Keratinocyte (primary cell): ENCODE measurements around the gene NGEF. TPM values are rescaled to one million over a fixed set of nuclear protein-coding genes. Genes with fewer than 3 reads are reported as not detected.

Experiments
- DNase-seq: peaks from one replicate; pipeline ENCODE4 v3.0.0-alpha.2; 2011; ENCODE audit warnings: low read depth, missing footprints, low spot score
- FAIRE-seq: peaks from 2 replicates; lab custom pipeline; 2011; peaks lifted over from hg19 to GRCh38; lab: Jason Lieb, UNC
- H2AFZ ChIP-seq: 2 replicates; pipeline ENCODE4 v1.6.0; 2012; ENCODE audit warnings: low read length, control low read depth, inconsistent platforms; ENCODE audit not compliant: control insufficient read depth
- H3K27ac ChIP-seq: 2 replicates; pipeline ENCODE4 v1.5.1; 2011; ENCODE audit warnings: low read length; ENCODE audit not compliant: control insufficient read depth, insufficient read depth
- H3K27me3 ChIP-seq: 3 replicates; pipeline ENCODE4 v1.6.0; 2011; ENCODE audit warnings: low read length; ENCODE audit not compliant: control insufficient read depth, insufficient read depth; ENCODE audit errors: extremely low read depth
- H3K36me3 ChIP-seq, 2 experiments: 2 replicates in 1 of 2; 3 replicates in 1 of 2; pipeline ENCODE4 v1.5.1; 2011; ENCODE audit warnings: low read length in 2 of 2, mild to moderate bottlenecking in 1 of 2; ENCODE audit not compliant: control insufficient read depth in 2 of 2, insufficient read depth in 2 of 2; ENCODE audit errors: extremely low read depth in 1 of 2
- H3K4me1 ChIP-seq: 3 replicates; pipeline ENCODE4 v1.5.1; 2011; ENCODE audit warnings: low read length; ENCODE audit not compliant: control insufficient read depth, insufficient read depth; ENCODE audit errors: extremely low read depth
- H3K4me2 ChIP-seq: 3 replicates; pipeline ENCODE4 v1.6.0; 2011; ENCODE audit warnings: low read depth, low read length; ENCODE audit not compliant: control insufficient read depth, insufficient read depth; ENCODE audit errors: extremely low read depth
- H3K4me3 ChIP-seq, 3 experiments: fragments of 200-600 bp in 1 of 3; sonication (generic) in 1 of 3; 2 replicates in 2 of 3; 3 replicates in 1 of 3; pipeline ENCODE4 v1.5.1; 2011 to 2016; ENCODE audit warnings: low read length in 3 of 3, mild to moderate bottlenecking in 3 of 3, control low read depth in 2 of 3, inconsistent platforms in 1 of 3, low read depth in 1 of 3, mixed read lengths in 1 of 3, mixed run types in 1 of 3, moderate library complexity in 1 of 3; ENCODE audit not compliant: control insufficient read depth in 2 of 3, insufficient read depth in 2 of 3; ENCODE audit errors: extremely low read depth in 1 of 3
- H3K79me2 ChIP-seq: 2 replicates; pipeline ENCODE4 v1.6.0; 2012; ENCODE audit warnings: low read length; ENCODE audit not compliant: control insufficient read depth, insufficient read depth
- H3K9ac ChIP-seq: 3 replicates; pipeline ENCODE4 v1.6.0; 2011; ENCODE audit warnings: low read length; ENCODE audit not compliant: control insufficient read depth, insufficient read depth; ENCODE audit errors: extremely low read depth
- H3K9me1 ChIP-seq: 3 replicates; pipeline ENCODE4 v1.6.0; 2011; ENCODE audit warnings: low read length; ENCODE audit not compliant: control insufficient read depth, insufficient read depth; ENCODE audit errors: extremely low read depth
- H3K9me3 ChIP-seq: 2 replicates; pipeline ENCODE4 v1.5.1; 2012; ENCODE audit warnings: low read depth, low read length; ENCODE audit not compliant: control insufficient read depth
- H4K20me1 ChIP-seq: 3 replicates; pipeline ENCODE4 v1.6.0; 2011; ENCODE audit warnings: low read length; ENCODE audit not compliant: control insufficient read depth, insufficient read depth; ENCODE audit errors: extremely low read depth
- EZH2 ChIP-seq: IDR thresholded peaks from one replicate; pipeline ENCODE4 v1.6.1; 2012; ENCODE audit warnings: inconsistent platforms, mild to moderate bottlenecking, low read length, moderate library complexity
- dilution Hi-C: fragments of 300-500 bp; cut with MboI; formaldehyde crosslinking; loops from one replicate; pipeline ENCODE4 v1.7.0; 2020; ENCODE audit warnings: low sequenced_read_pairs; ENCODE audit not compliant: extremely low pct_ligation_motif_present
- polyA plus RNA-seq, 5 experiments: library from polyadenylated mRNA; depleted of rRNA in 3 of 5; stranded (reverse) in 3 of 5; stranded (forward) in 1 of 5; unstranded in 1 of 5; fragments of >200 nt; gene quantifications; 1 replicate in 1 of 5; 2 replicates in 3 of 5; 3 replicates in 1 of 5; pipeline versions ENCODE4 v1.2.1 to v1.2.3, GENCODE V29; 2011 to 2012; ENCODE audit warnings: missing spikeins in 2 of 5, low read depth in 1 of 5, low replicate concordance in 1 of 5
- TF ChIP-seq, protein P1 (sequence below), 3 experiments: IDR thresholded peaks in 1 of 3; conservative IDR thresholded peaks in 1 of 3; optimal IDR thresholded peaks in 1 of 3; 2 replicates in 2 of 3; 3 replicates in 1 of 3; pipeline versions ENCODE3 to v1.5.1; 2011; ENCODE audit warnings: low read length in 3 of 3, mild to moderate bottlenecking in 3 of 3, moderate library complexity in 2 of 3, control low read depth in 1 of 3, inconsistent platforms in 1 of 3; ENCODE audit not compliant: insufficient read depth in 2 of 3; ENCODE audit errors: extremely low read depth in 1 of 3

NGEF gene
- polyA plus RNA-seq, 1 donor (not counting 4 experiments of a cell fraction or from before 2014, with no cell fraction given) = 0.17 TPM

DNA sequence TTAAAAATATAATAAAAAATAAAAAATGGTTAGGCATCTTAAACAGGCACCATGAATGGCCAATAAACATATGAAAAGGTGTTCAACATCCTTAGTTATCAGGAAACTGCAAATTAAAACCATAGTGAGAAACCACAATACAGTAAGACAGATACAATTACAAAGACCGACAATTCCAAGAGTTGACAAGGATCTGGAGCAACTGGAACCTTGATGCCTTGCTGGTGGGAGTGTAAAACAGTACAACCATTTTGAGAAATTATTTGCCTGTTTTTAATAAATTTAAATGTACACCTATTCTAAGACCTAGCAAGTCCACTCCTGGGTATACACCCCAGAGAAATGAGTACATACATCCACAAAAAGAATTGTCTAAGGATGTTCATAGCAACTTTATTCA lies 49.1 kb downstream of the NGEF start:
- Histone ChIP-seq H3K4me3 (no peak overlapping the region), H4K20me1 (no peaks in the 10 kb centered on the region), H3K9me3 (no peaks in the 10 kb centered on the region), H3K9me1 (no peaks in the 10 kb centered on the region), H3K9ac (no peak overlapping the region), H3K36me3 (no peaks in the 10 kb centered on the region), H3K27me3 (peaks cover 6% of the 10 kb centered on the region), H3K4me1 (no peaks in the 10 kb centered on the region), H3K27ac (no peak overlapping the region), H3K79me2 (no peaks in the 10 kb centered on the region), H2AFZ (no peak overlapping the region), H3K4me2 (no peak overlapping the region)
- TF ChIP-seq, protein P1, sequence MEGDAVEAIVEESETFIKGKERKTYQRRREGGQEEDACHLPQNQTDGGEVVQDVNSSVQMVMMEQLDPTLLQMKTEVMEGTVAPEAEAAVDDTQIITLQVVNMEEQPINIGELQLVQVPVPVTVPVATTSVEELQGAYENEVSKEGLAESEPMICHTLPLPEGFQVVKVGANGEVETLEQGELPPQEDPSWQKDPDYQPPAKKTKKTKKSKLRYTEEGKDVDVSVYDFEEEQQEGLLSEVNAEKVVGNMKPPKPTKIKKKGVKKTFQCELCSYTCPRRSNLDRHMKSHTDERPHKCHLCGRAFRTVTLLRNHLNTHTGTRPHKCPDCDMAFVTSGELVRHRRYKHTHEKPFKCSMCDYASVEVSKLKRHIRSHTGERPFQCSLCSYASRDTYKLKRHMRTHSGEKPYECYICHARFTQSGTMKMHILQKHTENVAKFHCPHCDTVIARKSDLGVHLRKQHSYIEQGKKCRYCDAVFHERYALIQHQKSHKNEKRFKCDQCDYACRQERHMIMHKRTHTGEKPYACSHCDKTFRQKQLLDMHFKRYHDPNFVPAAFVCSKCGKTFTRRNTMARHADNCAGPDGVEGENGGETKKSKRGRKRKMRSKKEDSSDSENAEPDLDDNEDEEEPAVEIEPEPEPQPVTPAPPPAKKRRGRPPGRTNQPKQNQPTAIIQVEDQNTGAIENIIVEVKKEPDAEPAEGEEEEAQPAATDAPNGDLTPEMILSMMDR (optimal IDR thresholded peaks at IDR 0.05 in 1 of 3, IDR thresholded peaks at IDR 0.05 in 1 of 3, conservative IDR thresholded peaks at IDR 0.05 in 1 of 3; ENCODE audit: extremely low read depth in 1 of 3, insufficient read depth in 2 of 3, low read length in 3 of 3) = no peak
- no peak for TF ChIP-seq EZH2
- dilution Hi-C loops = no loop called here
- DNase-seq (no peak), FAIRE-seq (no peak)

DNA sequence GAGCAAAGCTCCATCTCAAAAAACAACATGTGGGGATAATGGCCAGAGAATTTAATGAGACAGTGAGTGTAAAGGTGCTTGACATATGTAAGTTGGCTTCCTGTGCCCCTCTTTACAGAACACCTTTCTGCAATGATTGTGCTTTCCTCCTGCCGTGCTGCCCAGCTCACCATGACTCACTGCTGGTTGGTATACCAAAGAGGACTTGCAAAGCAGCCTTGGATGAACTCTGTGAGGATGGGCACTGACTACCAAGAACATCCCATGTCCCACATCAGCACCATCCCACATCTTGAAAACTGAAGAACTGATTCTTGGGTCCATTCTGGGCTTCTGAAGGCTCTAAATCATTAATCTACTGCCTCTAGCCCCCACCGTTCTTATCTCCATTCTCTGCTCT lies 52.2 kb downstream of the NGEF start:
- Histone ChIP-seq H3K27me3 (peaks cover 6% of the 10 kb centered on the region), H3K36me3 (no peaks in the 10 kb centered on the region), H4K20me1 (no peaks in the 10 kb centered on the region), H3K4me2 (no peak overlapping the region), H2AFZ (no peak overlapping the region), H3K9me3 (no peaks in the 10 kb centered on the region), H3K4me1 (no peaks in the 10 kb centered on the region), H3K79me2 (no peaks in the 10 kb centered on the region), H3K9me1 (no peaks in the 10 kb centered on the region), H3K9ac (no peak overlapping the region), H3K4me3 (no peak overlapping the region), H3K27ac (no peak overlapping the region)
- FAIRE-seq (peak; percentile 71), DNase-seq (no peak)
- TF ChIP-seq EZH2 = no peak
- TF ChIP-seq, protein P1 (optimal IDR thresholded peaks at IDR 0.05 in 1 of 3, IDR thresholded peaks at IDR 0.05 in 1 of 3, conservative IDR thresholded peaks at IDR 0.05 in 1 of 3; ENCODE audit: extremely low read depth in 1 of 3, insufficient read depth in 2 of 3, low read length in 3 of 3) = no peak
- dilution Hi-C loops = no loop called here
